Osteoblast (primary cell): ENCODE results near the gene DAPP1. TPM values are rescaled to one million over a fixed set of nuclear protein-coding genes. Genes with fewer than 3 reads are reported as not detected.

Experiments used
- DNase-seq: peaks from one replicate; pipeline ENCODE4 v3.0.0; 2011; ENCODE audit warnings: low spot score, mixed read lengths; ENCODE audit not compliant: insufficient read length; ENCODE audit errors: missing footprints
- H2AFZ ChIP-seq: 2 replicates; pipeline ENCODE4 v1.6.0; 2011; ENCODE audit warnings: mild to moderate bottlenecking, low read length
- H3K27ac ChIP-seq: 2 replicates; pipeline ENCODE4 v1.5.1; 2011; ENCODE audit warnings: mild to moderate bottlenecking, low read depth, low read length, moderate library complexity
- H3K27me3 ChIP-seq: 2 replicates; pipeline ENCODE4 v1.6.0; 2012; ENCODE audit warnings: mild to moderate bottlenecking, control low read depth, inconsistent platforms, low read length, moderate library complexity; ENCODE audit not compliant: insufficient read depth
- H3K36me3 ChIP-seq: 2 replicates; pipeline ENCODE4 v1.5.1; 2011; ENCODE audit warnings: mild to moderate bottlenecking, low read length, control low read depth, moderate library complexity; ENCODE audit not compliant: insufficient read depth
- H3K4me1 ChIP-seq: 2 replicates; pipeline ENCODE4 v1.5.1; 2011; ENCODE audit warnings: mild to moderate bottlenecking, low read length, control low read depth, moderate library complexity; ENCODE audit not compliant: insufficient read depth
- H3K4me2 ChIP-seq: 2 replicates; pipeline ENCODE4 v1.6.0; 2011; ENCODE audit warnings: mild to moderate bottlenecking, low read length; ENCODE audit not compliant: insufficient read depth
- H3K4me3 ChIP-seq: fragments of 200-600 bp; sonication (generic); 3 replicates; pipeline ENCODE4 v1.5.1; 2012; ENCODE audit warnings: mild to moderate bottlenecking, low read length, inconsistent platforms; ENCODE audit not compliant: insufficient read depth
- H3K79me2 ChIP-seq: 2 replicates; pipeline ENCODE4 v1.6.0; 2012; ENCODE audit warnings: mild to moderate bottlenecking, low read length, control low read depth, inconsistent platforms; ENCODE audit not compliant: insufficient read depth
- H3K9me3 ChIP-seq: 2 replicates; pipeline ENCODE4 v1.5.1; 2011; ENCODE audit warnings: low read depth, low read length, control low read depth
- H4K20me1 ChIP-seq: 2 replicates; pipeline ENCODE4 v1.6.0; 2012; ENCODE audit warnings: mild to moderate bottlenecking, low read length, control low read depth; ENCODE audit not compliant: insufficient read depth
- total RNA-seq: library from RNA; depleted of rRNA; stranded (reverse); fragments of >200 nt; gene quantifications from 2 replicates; pipeline ENCODE4 v1.2.3, GENCODE V29; 2012
- TF ChIP-seq, protein P1 (sequence below): IDR thresholded peaks from 2 replicates; pipeline ENCODE4 v1.5.1; 2011; ENCODE audit warnings: mild to moderate bottlenecking, low read depth, low read length, moderate library complexity; ENCODE audit errors: extremely low read depth

The DAPP1 gene
- total RNA-seq, 1 donor: not detected

DNA sequence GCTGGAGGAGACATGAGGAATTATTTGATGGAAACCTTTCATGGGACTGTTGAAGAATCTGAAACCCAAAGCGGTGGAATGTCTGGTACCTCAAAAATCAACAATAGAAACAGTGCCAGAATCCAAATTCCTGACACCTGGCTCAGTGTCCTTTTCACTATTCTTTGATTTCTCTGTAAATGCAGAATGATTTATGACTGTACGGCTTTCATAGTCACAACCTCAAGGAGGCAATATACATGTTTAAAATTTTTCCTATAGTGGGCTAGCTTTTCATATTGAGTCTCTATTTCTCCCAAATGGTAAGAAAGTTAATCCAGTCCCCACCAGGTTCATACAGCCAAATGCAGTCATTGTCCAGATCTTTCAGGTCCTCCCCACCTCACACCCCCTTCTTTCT lies 19.3 kb downstream of the DAPP1 start:
- H3K9me3 ChIP-seq: no peaks in the 10 kb centered on the region
- no peaks in the 10 kb centered on the region for H4K20me1 ChIP-seq
- no peak overlapping the region for H3K27ac ChIP-seq
- TF ChIP-seq, protein P1, sequence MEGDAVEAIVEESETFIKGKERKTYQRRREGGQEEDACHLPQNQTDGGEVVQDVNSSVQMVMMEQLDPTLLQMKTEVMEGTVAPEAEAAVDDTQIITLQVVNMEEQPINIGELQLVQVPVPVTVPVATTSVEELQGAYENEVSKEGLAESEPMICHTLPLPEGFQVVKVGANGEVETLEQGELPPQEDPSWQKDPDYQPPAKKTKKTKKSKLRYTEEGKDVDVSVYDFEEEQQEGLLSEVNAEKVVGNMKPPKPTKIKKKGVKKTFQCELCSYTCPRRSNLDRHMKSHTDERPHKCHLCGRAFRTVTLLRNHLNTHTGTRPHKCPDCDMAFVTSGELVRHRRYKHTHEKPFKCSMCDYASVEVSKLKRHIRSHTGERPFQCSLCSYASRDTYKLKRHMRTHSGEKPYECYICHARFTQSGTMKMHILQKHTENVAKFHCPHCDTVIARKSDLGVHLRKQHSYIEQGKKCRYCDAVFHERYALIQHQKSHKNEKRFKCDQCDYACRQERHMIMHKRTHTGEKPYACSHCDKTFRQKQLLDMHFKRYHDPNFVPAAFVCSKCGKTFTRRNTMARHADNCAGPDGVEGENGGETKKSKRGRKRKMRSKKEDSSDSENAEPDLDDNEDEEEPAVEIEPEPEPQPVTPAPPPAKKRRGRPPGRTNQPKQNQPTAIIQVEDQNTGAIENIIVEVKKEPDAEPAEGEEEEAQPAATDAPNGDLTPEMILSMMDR: no peak
- no peaks in the 10 kb centered on the region for H3K4me1 ChIP-seq
- DNase-seq: no peak
- no peak overlapping the region for H3K4me3 ChIP-seq
- H3K27me3 ChIP-seq: no peaks in the 10 kb centered on the region
- no peaks in the 10 kb centered on the region for H3K36me3 ChIP-seq
- H2AFZ ChIP-seq: no peak overlapping the region
- no peak overlapping the region for H3K4me2 ChIP-seq
- no peaks in the 10 kb centered on the region for H3K79me2 ChIP-seq

- DNase-seq: no peak
- no peaks in the 10 kb centered on the region for H3K79me2 ChIP-seq
- H3K9me3 ChIP-seq: no peaks in the 10 kb centered on the region
- TF ChIP-seq, protein P1: no peak
- no peak overlapping the region for H2AFZ ChIP-seq
- no peaks in the 10 kb centered on the region for H3K4me1 ChIP-seq
- no peaks in the 10 kb centered on the region for H3K36me3 ChIP-seq
- no peak overlapping the region for H3K27ac ChIP-seq
- H3K4me3 ChIP-seq: no peak overlapping the region
- H3K4me2 ChIP-seq: no peak overlapping the region
- no peaks in the 10 kb centered on the region for H3K27me3 ChIP-seq
- H4K20me1 ChIP-seq: no peaks in the 10 kb centered on the region
Measured at GRCh38 chr4:99838927-99839326, 22.3 kb downstream of the DAPP1 start.

GRCh38 chr4:99841129-99841528 lies 24.5 kb downstream of the DAPP1 start:
- Histone ChIP-seq H4K20me1 (no peaks in the 10 kb centered on the region), H2AFZ (no peak overlapping the region), H3K79me2 (no peaks in the 10 kb centered on the region), H3K27me3 (no peaks in the 10 kb centered on the region), H3K4me3 (no peak overlapping the region), H3K9me3 (no peaks in the 10 kb centered on the region), H3K4me2 (no peak overlapping the region), H3K27ac (no peak overlapping the region), H3K4me1 (no peaks in the 10 kb centered on the region), H3K36me3 (no peaks in the 10 kb centered on the region)
- no peak for DNase-seq
- TF ChIP-seq, protein P1: no peak

GRCh38 chr4:99843413-99843812 lies 26.8 kb downstream of the DAPP1 start:
- Histone ChIP-seq H3K9me3 (no peaks in the 10 kb centered on the region), H4K20me1 (no peaks in the 10 kb centered on the region), H3K27me3 (no peaks in the 10 kb centered on the region), H3K79me2 (no peaks in the 10 kb centered on the region), H3K4me3 (no peak overlapping the region), H3K4me1 (no peaks in the 10 kb centered on the region), H2AFZ (no peak overlapping the region), H3K27ac (no peak overlapping the region), H3K4me2 (no peak overlapping the region), H3K36me3 (no peaks in the 10 kb centered on the region)
- TF ChIP-seq, protein P1: no peak
- DNase-seq: no peak
